Activated naive CD4-positive, alpha-beta T cell treated with anti-CD3 and anti-CD28 coated beads, Interleukin-2, amount 50 U/mL, for 16 hours (primary cell): Measurements from ENCODE around the gene COQ5.

Source experiments
- DNase-seq: peaks from one replicate; pipeline ENCODE4 v3.0.0-alpha.2; 2020

COQ5 gene

GRCh38 chr12:120480211-120480610 is 48.7 kb downstream of the COQ5 start:
- DNase-seq, result no peak

GRCh38 chr12:120479458-120479857 is 49.5 kb downstream of the COQ5 start:
- DNase-seq, result no peak

GRCh38 chr12:120475643-120476042 is 53.3 kb downstream of the COQ5 start:
- DNase-seq, result no peak

DNA sequence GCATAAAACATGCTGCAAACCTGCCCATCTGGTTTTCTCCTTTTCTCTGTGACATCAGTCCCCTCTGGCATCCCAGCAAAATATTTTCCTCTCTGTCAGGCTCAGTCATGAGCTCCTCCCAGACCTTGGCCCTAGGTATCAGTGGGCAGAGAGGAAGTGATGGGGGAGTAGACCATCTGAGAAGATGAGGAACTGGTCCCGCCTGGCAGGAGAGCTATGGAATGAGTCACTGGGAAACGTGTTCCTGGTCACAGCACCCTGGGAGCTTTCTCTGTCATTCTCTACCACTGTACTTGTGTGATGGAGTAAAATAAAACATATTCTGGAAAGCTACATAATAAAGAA is 54.4 kb downstream of the COQ5 start:
- DNase-seq, result no peak

DNA sequence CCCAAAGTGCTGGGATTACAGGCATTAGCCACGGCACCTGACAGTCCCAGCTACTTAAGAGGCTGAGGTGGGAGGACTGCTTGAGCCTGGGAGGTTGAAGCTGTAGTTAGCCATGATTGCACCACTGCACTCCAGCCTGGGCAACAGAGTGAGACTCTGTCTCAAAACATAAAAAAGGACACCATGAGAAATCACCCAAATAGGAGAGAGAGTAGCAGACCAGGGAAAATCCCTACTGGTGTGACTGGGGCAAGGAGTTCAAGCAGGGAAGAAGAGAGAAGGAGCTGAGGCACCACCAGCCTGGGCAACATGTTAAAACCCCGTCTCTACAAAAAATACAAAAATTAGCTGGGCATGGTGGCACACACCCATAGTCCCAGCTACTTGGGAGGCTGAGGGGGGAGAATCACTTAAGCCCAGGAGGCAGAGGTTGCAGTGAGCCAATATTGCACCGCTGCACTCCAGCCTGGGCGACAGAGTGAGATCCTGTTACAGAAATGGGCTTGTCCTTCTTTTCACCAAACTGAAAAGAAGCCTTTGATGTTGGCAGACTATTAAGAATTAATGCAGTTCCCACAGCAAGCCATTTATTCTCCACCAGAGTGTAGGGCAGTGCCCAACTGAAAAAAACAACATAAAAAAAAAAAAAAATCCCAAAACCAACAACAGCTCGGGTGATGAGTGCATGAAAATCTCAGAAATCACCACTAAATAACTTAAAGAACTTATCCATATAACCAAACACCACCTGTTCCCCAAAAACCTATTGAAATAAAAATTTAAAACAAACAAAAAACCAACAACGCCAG is 54.9 kb downstream of the COQ5 start:
- no peak for DNase-seq

DNA sequence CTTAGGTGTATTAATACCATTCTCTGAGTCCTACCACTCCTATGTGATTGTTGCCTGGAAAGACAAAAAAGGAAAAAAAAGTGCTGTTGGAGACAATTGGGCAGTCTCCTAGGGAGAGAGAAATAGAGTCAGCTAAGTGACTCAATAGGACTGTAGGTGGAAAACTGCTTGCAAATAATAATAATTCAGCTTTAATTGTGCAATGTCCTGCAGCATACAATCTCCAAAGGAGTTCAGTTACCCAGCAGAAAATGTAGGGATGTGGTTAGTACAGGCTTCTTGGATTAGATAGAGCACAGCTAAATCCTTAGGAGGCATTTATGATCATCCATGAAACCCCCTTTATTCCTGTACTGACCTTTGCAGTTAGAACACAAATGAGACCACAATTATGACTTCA is 56.4 kb downstream of the COQ5 start:
- no peak for DNase-seq

DNA sequence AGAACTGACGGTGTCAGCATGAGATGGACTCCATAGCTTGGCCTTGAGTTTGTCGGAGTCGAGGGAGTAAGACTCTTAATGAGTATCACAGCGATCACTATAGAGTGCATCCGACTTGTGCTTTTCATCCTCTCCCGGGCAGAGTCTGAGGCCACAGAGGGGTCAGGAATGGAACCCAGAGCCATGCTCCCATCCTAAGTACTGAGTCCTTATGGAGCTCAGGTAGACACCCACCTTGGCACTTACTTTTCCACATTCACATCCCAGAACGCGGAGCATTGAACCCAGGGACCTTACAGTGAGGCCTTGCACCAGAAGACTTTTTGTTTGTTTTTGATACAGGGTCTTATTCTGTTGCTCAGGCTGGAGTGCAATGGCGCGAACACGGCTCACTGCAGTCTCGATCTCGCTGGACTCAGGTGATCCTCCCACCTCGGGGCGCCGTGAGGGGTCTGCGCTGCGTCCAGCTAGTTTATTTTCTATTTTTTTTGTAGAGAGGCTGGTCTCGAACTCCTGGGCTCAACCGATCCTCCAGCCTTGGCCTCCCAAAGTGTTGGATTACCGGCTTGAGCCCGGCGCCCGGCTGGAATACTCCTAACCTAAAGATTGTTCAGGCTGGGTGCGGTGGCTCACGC is 58.7 kb downstream of the COQ5 start:
- DNase-seq, result no peak

GRCh38 chr12:120469450-120470149 is 59.4 kb downstream of the COQ5 start, which contains the start of gene SRSF9:
TSS of gene SRSF9 (minus strand) at chr12:120469748. CDS start at chr12:120469609, 139 bp downstream.
- DNase-seq, result peak; percentile 98

GRCh38 chr12:120468821-120469449 is 60.0 kb downstream of the COQ5 start:
- DNase-seq, result peak; percentile 62

DNA sequence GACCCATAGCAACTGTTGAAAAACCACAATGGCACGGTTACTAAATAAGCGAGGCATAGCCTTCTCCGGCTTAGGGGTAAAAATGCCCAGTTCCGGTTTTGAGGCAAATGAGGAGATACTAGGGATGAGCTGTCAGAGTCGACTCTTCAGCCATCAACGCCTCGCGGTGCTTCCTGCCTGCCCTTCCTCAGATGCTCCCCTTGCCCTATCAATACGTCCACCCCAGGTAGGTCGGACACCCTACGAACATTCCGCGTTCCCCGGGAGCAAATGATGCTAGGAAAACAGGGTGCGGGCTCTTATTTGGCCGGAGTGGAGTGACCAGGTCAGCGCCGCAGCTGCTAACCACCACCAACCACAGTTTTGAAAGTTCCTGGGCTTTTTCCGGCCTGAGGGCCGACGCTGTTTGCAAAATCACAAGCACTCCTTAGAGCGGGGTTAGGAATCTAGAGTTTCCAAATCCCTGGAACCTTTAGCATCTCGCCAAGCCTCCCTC is 60.6 kb downstream of the COQ5 start:
- peak; percentile 15 for DNase-seq

- DNase-seq, result no peak
Measured at GRCh38 chr12:120467439-120467838, 61.5 kb downstream of the COQ5 start.

GRCh38 chr12:120466560-120467315 is 62.2 kb downstream of the COQ5 start:
- peak; percentile 42 for DNase-seq

GRCh38 chr12:120465756-120466155 is 63.2 kb downstream of the COQ5 start:
- DNase-seq, result no peak

DNA sequence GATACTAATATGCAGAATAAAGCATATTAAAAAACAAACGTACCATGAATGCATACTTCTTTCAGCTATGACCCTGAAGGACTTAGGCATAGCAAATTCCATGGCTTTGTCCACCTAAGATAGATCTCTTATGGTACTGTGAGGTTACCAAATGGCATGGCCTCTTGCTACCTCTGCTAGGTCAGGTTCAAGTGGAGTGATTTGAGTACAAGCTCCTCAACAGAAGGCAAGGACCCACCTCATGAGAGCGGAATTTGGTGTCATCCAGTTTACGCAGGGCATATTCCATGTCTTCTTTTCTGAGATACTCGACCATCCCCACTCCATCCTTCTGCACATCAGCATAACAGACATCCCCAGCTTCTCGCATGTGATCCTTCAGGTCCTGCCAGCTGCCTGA is 65.2 kb downstream of the COQ5 start:
- no peak for DNase-seq

DNA sequence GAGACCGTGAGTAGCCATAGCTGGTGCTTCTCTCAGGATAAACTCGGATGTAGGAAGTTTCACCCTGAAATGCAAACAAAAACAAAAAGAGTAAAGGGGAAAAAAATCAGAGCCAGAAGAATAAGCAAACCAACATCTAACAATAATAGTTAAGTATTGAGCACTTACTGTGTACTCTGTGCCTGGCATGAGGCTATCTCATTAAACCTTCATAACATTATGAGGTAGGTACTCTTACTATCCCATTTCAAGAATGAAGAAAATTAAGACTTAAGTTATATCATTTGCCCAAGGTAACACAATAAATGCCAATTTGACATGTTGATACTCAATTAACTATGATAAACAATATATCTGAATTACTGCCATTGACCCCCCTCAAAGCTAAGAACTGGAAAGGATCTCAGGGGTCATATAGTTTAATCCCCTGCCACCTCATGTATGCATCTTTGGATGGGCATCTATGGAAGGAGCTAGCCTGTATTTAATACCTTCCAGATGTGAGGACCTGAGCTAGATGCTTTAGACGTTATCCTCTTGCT is 66.8 kb downstream of the COQ5 start:
- DNase-seq, result no peak

DNA sequence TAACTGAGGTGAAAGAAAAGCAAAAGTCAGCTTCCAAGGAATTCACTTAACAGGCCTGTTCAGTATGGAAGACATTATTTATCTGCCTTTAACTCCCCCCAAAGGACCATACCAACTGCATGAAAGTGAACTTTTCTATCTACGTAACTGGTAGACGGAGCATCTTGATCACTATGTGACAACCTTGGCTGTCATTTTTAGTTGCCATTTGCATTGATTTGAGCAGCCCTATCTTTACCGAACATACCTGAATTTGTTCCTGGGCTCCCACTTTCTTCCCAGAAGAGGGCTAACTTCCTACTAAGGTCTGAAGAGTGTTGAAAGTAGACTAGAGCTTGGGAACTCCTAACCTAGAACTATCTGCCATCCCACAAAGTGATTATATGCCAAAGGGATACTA is 68.8 kb downstream of the COQ5 start:
- no peak for DNase-seq

DNA sequence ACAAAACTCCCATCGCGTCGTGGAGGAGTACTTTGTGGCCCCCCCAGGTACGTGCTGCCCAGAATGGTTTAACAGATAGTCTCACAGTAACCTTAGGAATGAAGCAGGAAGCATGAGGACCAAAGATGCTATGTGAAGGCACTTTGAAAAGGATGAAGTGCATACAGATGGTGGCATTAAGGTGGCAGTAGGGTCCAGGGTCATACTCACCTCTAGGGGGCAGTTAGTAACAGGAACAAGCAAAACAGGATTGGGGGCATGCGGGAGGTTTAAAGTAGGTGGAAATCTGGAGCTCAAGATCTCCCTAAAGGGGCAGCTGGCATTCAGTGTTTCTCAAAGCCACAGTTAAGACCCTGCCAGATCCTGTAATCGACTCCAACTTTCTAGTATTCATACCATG is 71.8 kb downstream of the COQ5 start:
- DNase-seq, result no peak

- no peak for DNase-seq
Measured at GRCh38 chr12:120455302-120455701, 73.7 kb downstream of the COQ5 start.

- no peak for DNase-seq
Measured at GRCh38 chr12:120453977-120454376, 75.0 kb downstream of the COQ5 start.
